ENCODE measurements around the gene ZNRF3.

The ZNRF3 gene

GRCh38 chr22:28983190-28983589 is 99.8 kb downstream of the ZNRF3 start:
- Histone ChIP-seq H3K9me3 (replicated peaks in 1 of 2; ENCODE audit: control insufficient read depth in 2 of 2, insufficient read depth in 1 of 2, low read depth in 1 of 2, low read length in 2 of 2) (peaks cover 3 to 13% of the 10 kb centered on the region in 2 donors), H3K27ac (replicated peaks; ENCODE audit: low read length) (no peak overlapping the region), H2BK15ac (ENCODE audit: low read length) (no peak overlapping the region), H3K14ac (ENCODE audit: low read length) (no peak overlapping the region), H2BK12ac (ENCODE audit: low read length) (no peak overlapping the region), H2AK5ac (ENCODE audit: low read depth, low read length) (no peak overlapping the region), H2BK120ac (ENCODE audit: low read depth, low read length) (no peak overlapping the region), H3K4me2 (ENCODE audit: insufficient read depth, low read length, poor library complexity, severe bottlenecking) (no peak overlapping the region), H3K9ac (ENCODE audit: low read depth, low read length, poor library complexity) (no peak overlapping the region), H3K4me3 (ENCODE audit: low read length in 2 of 2) (no peak overlapping the region), H3K36me3 (replicated peaks in 1 of 2; ENCODE audit: control insufficient read depth in 2 of 2, insufficient read depth in 2 of 2, low read length in 2 of 2) (peaks cover 5 to 32% of the 10 kb centered on the region in 2 donors), H2BK5ac (ENCODE audit: low read length) (no peak overlapping the region), H4K91ac (ENCODE audit: low read depth, low read length, poor library complexity) (no peak overlapping the region), H3K23ac (ENCODE audit: low read depth, low read length, poor library complexity) (no peak overlapping the region), H3K4ac (ENCODE audit: low read length) (no peak overlapping the region), H3K79me1 (ENCODE audit: low read depth, low read length) (peaks cover 5% of the 10 kb centered on the region), H3K27me3 (ENCODE audit: control insufficient read depth in 3 of 3, insufficient read depth in 3 of 3, low read depth in 1 of 3, low read length in 3 of 3) (no peaks in the 10 kb centered on the region), H3K18ac (ENCODE audit: low read length) (peak overlapping the region; percentile 39), H4K8ac (ENCODE audit: low read depth, low read length) (no peak overlapping the region), H2AFZ (ENCODE audit: low read length) (no peak overlapping the region), H3K4me1 (ENCODE audit: control insufficient read depth in 2 of 2, insufficient read depth in 1 of 2, low read depth in 1 of 2, low read length in 2 of 2) (peaks cover 10 to 22% of the 10 kb centered on the region in 2 donors)
- DNase-seq (ENCODE audit: low spot score) = no peak
- WGBS, 2 donors (ENCODE audit: extremely low coverage in 2 of 2, insufficient read length in 2 of 2, insufficient replicate concordance in 1 of 2) = no CpG with 5 or more reads among the region's 7 CpGs

GRCh38 chr22:28983788-28984441 is 100.5 kb downstream of the ZNRF3 start:
- Histone ChIP-seq H3K9ac (ENCODE audit: low read depth, low read length, poor library complexity) (no peak overlapping the region), H2AFZ (ENCODE audit: low read length) (no peak overlapping the region), H2BK12ac (ENCODE audit: low read length) (no peak overlapping the region), H3K18ac (ENCODE audit: low read length) (no peak overlapping the region), H2BK15ac (ENCODE audit: low read length) (no peak overlapping the region), H2AK5ac (ENCODE audit: low read depth, low read length) (no peak overlapping the region), H3K14ac (ENCODE audit: low read length) (no peak overlapping the region), H3K27me3 (ENCODE audit: control insufficient read depth in 3 of 3, insufficient read depth in 3 of 3, low read depth in 1 of 3, low read length in 3 of 3) (no peaks in the 10 kb centered on the region), H3K9me3 (replicated peaks in 1 of 2; ENCODE audit: control insufficient read depth in 2 of 2, insufficient read depth in 1 of 2, low read depth in 1 of 2, low read length in 2 of 2) (peaks cover 3 to 13% of the 10 kb centered on the region in 2 donors), H3K4ac (ENCODE audit: low read length) (no peak overlapping the region), H4K91ac (ENCODE audit: low read depth, low read length, poor library complexity) (no peak overlapping the region), H3K27ac (replicated peaks; ENCODE audit: low read length) (no peak overlapping the region), H3K36me3 (replicated peaks in 1 of 2; ENCODE audit: control insufficient read depth in 2 of 2, insufficient read depth in 2 of 2, low read length in 2 of 2) (peaks cover 8 to 39% of the 10 kb centered on the region in 2 donors), H2BK120ac (ENCODE audit: low read depth, low read length) (no peak overlapping the region), H3K4me1 (ENCODE audit: control insufficient read depth in 2 of 2, insufficient read depth in 1 of 2, low read depth in 1 of 2, low read length in 2 of 2) (peaks cover 9 to 16% of the 10 kb centered on the region in 2 donors), H3K4me3 (ENCODE audit: low read length in 2 of 2) (no peak overlapping the region), H3K4me2 (ENCODE audit: insufficient read depth, low read length, poor library complexity, severe bottlenecking) (no peak overlapping the region), H2BK5ac (ENCODE audit: low read length) (no peak overlapping the region), H4K8ac (ENCODE audit: low read depth, low read length) (no peak overlapping the region), H3K23ac (ENCODE audit: low read depth, low read length, poor library complexity) (no peak overlapping the region), H3K79me1 (ENCODE audit: low read depth, low read length) (peaks cover 5% of the 10 kb centered on the region)
- DNase-seq (ENCODE audit: low spot score) = no peak
- no CpG with 5 or more reads among the region's 4 CpGs for WGBS, 2 donors (ENCODE audit: extremely low coverage in 2 of 2, insufficient read length in 2 of 2, insufficient replicate concordance in 1 of 2)

GRCh38 chr22:28984482-28985158 is 101.2 kb downstream of the ZNRF3 start:
- Histone ChIP-seq H3K9me3 (replicated peaks in 1 of 2; ENCODE audit: control insufficient read depth in 2 of 2, insufficient read depth in 1 of 2, low read depth in 1 of 2, low read length in 2 of 2) (peaks cover 3 to 13% of the 10 kb centered on the region in 2 donors), H3K4ac (ENCODE audit: low read length) (no peak overlapping the region), H3K9ac (ENCODE audit: low read depth, low read length, poor library complexity) (no peak overlapping the region), H3K79me1 (ENCODE audit: low read depth, low read length) (peaks cover 2% of the 10 kb centered on the region), H3K4me1 (ENCODE audit: control insufficient read depth in 2 of 2, insufficient read depth in 1 of 2, low read depth in 1 of 2, low read length in 2 of 2) (peaks cover 6 to 12% of the 10 kb centered on the region in 2 donors), H2AFZ (ENCODE audit: low read length) (no peak overlapping the region), H3K4me3 (ENCODE audit: low read length in 2 of 2) (no peak overlapping the region), H3K23ac (ENCODE audit: low read depth, low read length, poor library complexity) (no peak overlapping the region), H2BK120ac (ENCODE audit: low read depth, low read length) (no peak overlapping the region), H3K4me2 (ENCODE audit: insufficient read depth, low read length, poor library complexity, severe bottlenecking) (no peak overlapping the region), H2BK12ac (ENCODE audit: low read length) (no peak overlapping the region), H4K8ac (ENCODE audit: low read depth, low read length) (no peak overlapping the region), H2BK5ac (ENCODE audit: low read length) (no peak overlapping the region), H3K27ac (replicated peaks; ENCODE audit: low read length) (no peak overlapping the region), H3K18ac (ENCODE audit: low read length) (no peak overlapping the region), H3K27me3 (ENCODE audit: control insufficient read depth in 3 of 3, insufficient read depth in 3 of 3, low read depth in 1 of 3, low read length in 3 of 3) (no peaks in the 10 kb centered on the region), H3K14ac (ENCODE audit: low read length) (no peak overlapping the region), H2AK5ac (ENCODE audit: low read depth, low read length) (no peak overlapping the region), H3K36me3 (replicated peaks in 1 of 2; ENCODE audit: control insufficient read depth in 2 of 2, insufficient read depth in 2 of 2, low read length in 2 of 2) (peaks cover 8 to 46% of the 10 kb centered on the region in 2 donors), H2BK15ac (ENCODE audit: low read length) (no peak overlapping the region), H4K91ac (ENCODE audit: low read depth, low read length, poor library complexity) (no peak overlapping the region)
- no peak for DNase-seq (ENCODE audit: low spot score)
- WGBS, 2 donors (ENCODE audit: extremely low coverage in 2 of 2, insufficient read length in 2 of 2, insufficient replicate concordance in 1 of 2) = no CpG with 5 or more reads among the region's 6 CpGs

GRCh38 chr22:28985581-28986290 is 102.4 kb downstream of the ZNRF3 start:
- Histone ChIP-seq H2AK5ac (ENCODE audit: low read depth, low read length) (no peak overlapping the region), H2BK120ac (ENCODE audit: low read depth, low read length) (no peak overlapping the region), H2AFZ (ENCODE audit: low read length) (no peak overlapping the region), H3K4me1 (ENCODE audit: control insufficient read depth in 2 of 2, insufficient read depth in 1 of 2, low read depth in 1 of 2, low read length in 2 of 2) (peaks cover 6 to 10% of the 10 kb centered on the region in 2 donors), H2BK15ac (ENCODE audit: low read length) (no peak overlapping the region), H3K9ac (ENCODE audit: low read depth, low read length, poor library complexity) (no peak overlapping the region), H3K18ac (ENCODE audit: low read length) (no peak overlapping the region), H3K9me3 (replicated peaks in 1 of 2; ENCODE audit: control insufficient read depth in 2 of 2, insufficient read depth in 1 of 2, low read depth in 1 of 2, low read length in 2 of 2) (peaks cover 3 to 13% of the 10 kb centered on the region in 2 donors), H3K14ac (ENCODE audit: low read length) (no peak overlapping the region), H4K91ac (ENCODE audit: low read depth, low read length, poor library complexity) (no peak overlapping the region), H3K27ac (replicated peaks; ENCODE audit: low read length) (no peak overlapping the region), H3K4ac (ENCODE audit: low read length) (no peak overlapping the region), H3K36me3 (replicated peaks in 1 of 2; ENCODE audit: control insufficient read depth in 2 of 2, insufficient read depth in 2 of 2, low read length in 2 of 2) (peaks cover 8 to 57% of the 10 kb centered on the region in 2 donors), H3K23ac (ENCODE audit: low read depth, low read length, poor library complexity) (no peak overlapping the region), H2BK5ac (ENCODE audit: low read length) (no peak overlapping the region), H2BK12ac (ENCODE audit: low read length) (no peak overlapping the region), H4K8ac (ENCODE audit: low read depth, low read length) (no peak overlapping the region), H3K4me2 (ENCODE audit: insufficient read depth, low read length, poor library complexity, severe bottlenecking) (no peak overlapping the region), H3K79me1 (ENCODE audit: low read depth, low read length) (peaks cover 2% of the 10 kb centered on the region), H3K27me3 (ENCODE audit: control insufficient read depth in 3 of 3, insufficient read depth in 3 of 3, low read depth in 1 of 3, low read length in 3 of 3) (no peaks in the 10 kb centered on the region), H3K4me3 (ENCODE audit: low read length in 2 of 2) (no peak overlapping the region)
- no CpG with 5 or more reads among the region's 3 CpGs for WGBS, 2 donors (ENCODE audit: extremely low coverage in 2 of 2, insufficient read length in 2 of 2, insufficient replicate concordance in 1 of 2)
- DNase-seq (ENCODE audit: low spot score) = no peak
